Chondrocyte (in vitro differentiated cells): ENCODE data around the gene METTL16. TPM values are rescaled to one million over a fixed set of nuclear protein-coding genes. Genes with fewer than 3 reads are reported as not detected.
A peak's percentile ranks its signal among the peaks of the same experiment; 100 is the strongest.

Experiments
- DNase-seq: peaks from one replicate; pipeline ENCODE4 v3.0.0; 2021; ENCODE audit warnings: mixed read lengths, low spot score
- H3K27ac Mint-ChIP-seq: one replicate; pipeline ENCODE4 v1.8.0; 2021; ENCODE audit warnings: mild to moderate bottlenecking, moderate library complexity, mixed read lengths; ENCODE audit not compliant: unreplicated experiment
- H3K27me3 Mint-ChIP-seq: 2 replicates; pipeline ENCODE4 v1.8.0; 2021; ENCODE audit warnings: low read depth, mixed read lengths
- H3K36me3 Mint-ChIP-seq: 2 replicates; pipeline ENCODE4 v1.8.0; 2021; ENCODE audit warnings: low read depth, mixed read lengths
- H3K4me1 Mint-ChIP-seq: 2 replicates; pipeline ENCODE4 v1.8.0; 2021; ENCODE audit warnings: low read depth, mild to moderate bottlenecking, mixed read lengths
- H3K4me3 Mint-ChIP-seq: one replicate; pipeline ENCODE4 v1.8.0; 2021; ENCODE audit warnings: mild to moderate bottlenecking, moderate library complexity, mixed read lengths; ENCODE audit not compliant: unreplicated experiment
- H3K9me3 Mint-ChIP-seq: 2 replicates; pipeline ENCODE4 v1.8.0; 2021; ENCODE audit warnings: low read depth, mixed read lengths
- total RNA-seq: library from RNA; stranded (reverse); gene quantifications from 3 replicates; pipeline ENCODE4 v1.2.1, GENCODE V29; 2021
- TF ChIP-seq, protein P1 (sequence below): fragments of 200-600 bp; sonication (generic); IDR thresholded peaks from 2 replicates; pipeline ENCODE4 v1.5.0; 2021; ENCODE audit warnings: antibody characterized with exemption, mild to moderate bottlenecking, moderate library complexity

The METTL16 gene
- total RNA-seq, 1 donor from 2014 or later, result 21.2 TPM

DNA sequence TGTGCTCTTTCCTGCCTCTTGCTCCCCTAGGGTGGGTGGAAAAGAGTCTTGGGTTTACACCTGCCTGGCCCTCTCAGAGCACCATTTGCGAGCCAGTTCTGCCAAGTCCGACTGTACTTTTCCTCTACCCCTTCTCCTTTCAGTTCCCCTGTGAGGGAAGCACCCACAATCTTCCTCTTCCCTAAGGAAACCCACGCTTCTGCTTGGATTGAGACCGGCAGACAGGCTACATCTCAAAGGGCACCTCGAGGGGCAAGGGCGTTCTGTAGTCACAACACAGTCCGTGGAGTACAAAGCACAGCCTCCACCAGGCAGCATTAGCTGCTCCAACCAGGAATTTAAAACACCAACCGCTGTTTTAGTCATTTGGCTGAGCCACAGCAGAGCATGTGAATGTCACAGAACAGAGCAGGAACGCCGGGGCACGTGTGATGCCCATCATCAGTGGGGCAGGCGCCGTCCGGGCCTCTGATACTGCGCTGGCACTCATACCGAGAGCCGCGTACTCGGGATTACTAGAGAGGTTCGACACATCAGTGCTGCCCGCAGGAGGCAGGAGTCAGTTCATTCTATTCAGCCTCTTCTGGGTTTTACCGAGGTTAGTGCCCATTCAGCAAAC is 97.1 kb downstream of the METTL16 start:
- H3K4me3 Mint-ChIP-seq, result no peak overlapping the region
- TF ChIP-seq, protein P1, sequence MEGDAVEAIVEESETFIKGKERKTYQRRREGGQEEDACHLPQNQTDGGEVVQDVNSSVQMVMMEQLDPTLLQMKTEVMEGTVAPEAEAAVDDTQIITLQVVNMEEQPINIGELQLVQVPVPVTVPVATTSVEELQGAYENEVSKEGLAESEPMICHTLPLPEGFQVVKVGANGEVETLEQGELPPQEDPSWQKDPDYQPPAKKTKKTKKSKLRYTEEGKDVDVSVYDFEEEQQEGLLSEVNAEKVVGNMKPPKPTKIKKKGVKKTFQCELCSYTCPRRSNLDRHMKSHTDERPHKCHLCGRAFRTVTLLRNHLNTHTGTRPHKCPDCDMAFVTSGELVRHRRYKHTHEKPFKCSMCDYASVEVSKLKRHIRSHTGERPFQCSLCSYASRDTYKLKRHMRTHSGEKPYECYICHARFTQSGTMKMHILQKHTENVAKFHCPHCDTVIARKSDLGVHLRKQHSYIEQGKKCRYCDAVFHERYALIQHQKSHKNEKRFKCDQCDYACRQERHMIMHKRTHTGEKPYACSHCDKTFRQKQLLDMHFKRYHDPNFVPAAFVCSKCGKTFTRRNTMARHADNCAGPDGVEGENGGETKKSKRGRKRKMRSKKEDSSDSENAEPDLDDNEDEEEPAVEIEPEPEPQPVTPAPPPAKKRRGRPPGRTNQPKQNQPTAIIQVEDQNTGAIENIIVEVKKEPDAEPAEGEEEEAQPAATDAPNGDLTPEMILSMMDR, result no peak
- no peaks in the 10 kb centered on the region for H3K27me3 Mint-ChIP-seq
- DNase-seq, result peak; percentile 59
- H3K27ac Mint-ChIP-seq, result no peak overlapping the region
- H3K4me1 Mint-ChIP-seq, result peaks cover 40% of the 10 kb centered on the region
- H3K9me3 Mint-ChIP-seq, result no peaks in the 10 kb centered on the region
- H3K36me3 Mint-ChIP-seq, result peaks cover 4% of the 10 kb centered on the region

DNA sequence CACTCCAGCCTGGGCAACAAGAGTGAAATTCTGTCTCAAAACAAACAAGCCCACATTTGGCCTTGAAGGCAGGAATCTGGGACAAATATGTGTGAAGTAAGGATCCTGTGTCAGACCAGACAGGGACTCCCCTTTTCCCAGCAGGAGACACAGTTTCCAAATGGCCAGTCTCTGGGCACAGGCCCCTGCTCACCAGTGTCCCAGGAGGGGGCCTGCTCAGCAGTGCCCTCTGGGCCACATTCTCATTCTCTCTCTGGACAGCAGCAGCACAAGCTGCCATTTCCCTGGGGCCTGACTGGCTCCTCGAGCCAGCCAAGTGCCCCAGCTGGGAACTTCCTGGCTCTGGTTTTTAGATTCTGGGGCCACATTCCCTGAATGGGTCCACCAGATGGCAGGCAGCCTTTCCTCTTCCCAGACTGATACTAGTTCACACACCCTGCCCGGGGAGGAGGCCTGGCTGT is 99.1 kb downstream of the METTL16 start:
- peak; percentile 43 for DNase-seq
- Mint-ChIP-seq H3K4me3 (no peak overlapping the region), H3K27ac (peak overlapping the region; percentile 94)

GRCh38 chr17:2410951-2411350 is 100.7 kb downstream of the METTL16 start:
- TF ChIP-seq, protein P1, result no peak
- Mint-ChIP-seq H3K27me3 (no peaks in the 10 kb centered on the region), H3K36me3 (peaks cover 4% of the 10 kb centered on the region), H3K27ac (peak overlapping the region; percentile 62), H3K4me3 (no peak overlapping the region), H3K4me1 (peaks cover 38% of the 10 kb centered on the region), H3K9me3 (no peaks in the 10 kb centered on the region)
- DNase-seq, result peak; percentile 39

More for the DNA sequence above, 99.1 kb downstream of the METTL16 start:
- H3K9me3 Mint-ChIP-seq, result no peaks in the 10 kb centered on the region
- H3K27me3 Mint-ChIP-seq, result no peaks in the 10 kb centered on the region
- TF ChIP-seq, protein P1, result peak; percentile 71
- peaks cover 4% of the 10 kb centered on the region for H3K36me3 Mint-ChIP-seq
- H3K4me1 Mint-ChIP-seq, result peaks cover 29% of the 10 kb centered on the region

DNA sequence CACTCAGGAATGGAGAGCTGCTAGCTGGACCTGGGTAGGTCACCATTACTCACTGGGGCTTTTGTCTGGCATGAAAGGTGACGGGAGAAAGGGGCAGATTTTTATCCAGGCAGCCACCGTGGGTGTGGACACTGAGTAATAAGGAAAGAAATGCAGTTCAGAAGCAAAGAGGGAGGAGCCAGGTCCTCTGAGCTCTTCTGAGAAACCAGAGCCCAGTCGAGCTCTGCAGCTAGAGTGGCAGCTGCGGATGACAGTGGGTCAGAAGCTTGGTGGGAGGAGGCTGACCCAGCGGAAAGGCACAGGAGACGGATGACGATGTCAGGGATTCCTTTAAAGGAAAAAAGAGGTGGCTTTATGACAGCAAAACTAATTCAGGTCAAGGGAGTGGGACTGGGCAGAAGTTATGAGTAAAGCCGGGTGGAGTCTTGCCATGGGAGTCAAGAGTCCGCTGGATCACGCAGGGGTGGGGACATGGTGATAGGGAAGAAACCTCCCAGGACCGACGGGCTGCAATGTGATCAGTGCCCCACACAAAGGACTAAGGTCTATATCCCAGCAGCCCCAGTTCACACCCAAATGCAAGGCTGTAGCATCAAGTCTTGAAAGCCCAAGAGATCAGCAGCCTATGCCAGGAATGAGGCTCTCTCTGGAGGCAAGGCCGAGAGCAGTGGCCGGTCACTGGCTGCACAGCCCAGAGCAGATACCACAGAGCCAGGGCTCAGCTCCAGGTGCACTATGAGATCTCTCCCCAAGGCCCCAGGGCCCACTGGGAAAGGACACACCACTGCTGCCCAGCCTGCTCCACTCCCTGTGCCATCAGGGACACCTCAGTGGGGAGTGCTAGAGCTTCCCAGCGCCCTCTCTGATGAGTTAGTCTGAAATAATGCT is 104.5 kb downstream of the METTL16 start:
- peak; percentile 82 for DNase-seq
- peaks cover 47% of the 10 kb centered on the region for H3K4me1 Mint-ChIP-seq
- H3K4me3 Mint-ChIP-seq, result peak overlapping the region; percentile 58
- no peaks in the 10 kb centered on the region for H3K9me3 Mint-ChIP-seq
- TF ChIP-seq, protein P1, result no peak
- no peaks in the 10 kb centered on the region for H3K27me3 Mint-ChIP-seq
- H3K36me3 Mint-ChIP-seq, result no peaks in the 10 kb centered on the region
- H3K27ac Mint-ChIP-seq, result peak overlapping the region; percentile 100

DNA sequence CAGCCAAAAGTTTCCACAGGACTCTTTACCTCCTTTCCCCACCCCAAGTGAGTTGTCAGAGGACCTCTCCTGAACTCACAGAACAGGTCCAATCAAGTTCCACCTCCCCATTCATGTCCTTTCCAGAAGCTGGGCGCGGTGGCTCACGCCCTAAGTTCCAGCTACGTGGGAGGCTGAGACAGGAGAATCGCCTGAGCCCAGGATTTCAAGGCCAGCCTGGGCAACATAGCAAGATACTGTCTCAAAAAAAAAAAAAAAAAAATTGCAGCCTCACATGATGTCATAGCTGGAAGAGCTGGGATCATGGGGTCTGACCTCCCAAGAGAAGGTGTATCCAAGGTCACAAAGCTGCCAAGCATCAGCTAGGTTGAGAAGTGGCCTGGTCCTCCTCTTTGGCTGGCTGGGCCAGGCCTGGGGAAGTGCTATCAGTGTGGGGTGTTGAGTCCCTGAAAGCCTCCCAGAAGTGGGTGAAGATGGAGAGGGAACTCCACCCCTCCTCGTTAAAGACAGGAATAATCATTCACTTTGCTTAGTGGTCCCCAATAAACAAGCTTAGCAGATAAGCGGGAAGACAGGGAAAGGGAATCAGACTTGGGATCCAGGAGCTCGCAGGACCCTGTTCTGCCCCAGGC is 105.3 kb downstream of the METTL16 start:
- H3K27me3 Mint-ChIP-seq, result no peaks in the 10 kb centered on the region
- H3K27ac Mint-ChIP-seq, result peak overlapping the region; percentile 100
- TF ChIP-seq, protein P1, result no peak
- H3K9me3 Mint-ChIP-seq, result no peaks in the 10 kb centered on the region
- peak overlapping the region; percentile 58 for H3K4me3 Mint-ChIP-seq
- DNase-seq, result peak; percentile 62
- no peaks in the 10 kb centered on the region for H3K36me3 Mint-ChIP-seq
- peaks cover 48% of the 10 kb centered on the region for H3K4me1 Mint-ChIP-seq
